ENCODE results near the gene HORMAD2. TPM values are rescaled to one million over a fixed set of nuclear protein-coding genes. Genes with fewer than 3 reads are reported as not detected.

The HORMAD2 gene
- total and polyA plus RNA-seq, 9 of the 15 experiments (the other 6 are each of a cell fraction or from before 2014, with no cell fraction given), result not detected

DNA sequence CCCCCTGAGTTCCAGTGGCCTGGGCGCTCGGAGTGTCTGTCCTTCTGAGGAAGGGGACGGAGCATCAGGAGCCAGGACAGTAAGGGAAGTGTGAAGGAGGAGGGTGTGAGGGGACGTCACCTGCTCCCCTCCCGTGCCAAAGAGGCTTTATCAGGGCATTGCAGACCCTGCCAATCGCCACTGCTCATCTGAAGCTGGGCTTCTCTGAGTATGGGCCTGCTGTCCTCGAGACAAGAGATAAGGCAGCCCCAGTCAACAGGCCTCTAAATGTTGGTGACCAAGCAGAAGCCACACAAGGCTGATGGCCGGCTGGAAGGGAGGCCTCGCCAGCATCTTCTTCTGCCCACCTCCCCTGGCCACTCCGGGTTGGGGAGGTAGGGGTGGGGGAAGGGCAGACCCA lies 136.4 kb downstream of the HORMAD2 start (continued):
- TF ChIP-seq LEF1 (IDR thresholded peaks at IDR 0.05) (peak; percentile 88), FOXJ2 (tag; IDR thresholded peaks at IDR 0.05) (peak; percentile 59; the same call in 1 of the 2 replicates), TEAD4 (IDR thresholded peaks at IDR 0.05; ENCODE audit: low read length) (peak; percentile 98), TEAD4 (CRISPR knock-in tag; IDR thresholded peaks at IDR 0.05; ENCODE audit: borderline replicate concordance) (no peak), STAG1 (CRISPR knock-in tag; IDR thresholded peaks at IDR 0.05; ENCODE audit: borderline replicate concordance) (no peak), NCOA1 (IDR thresholded peaks at IDR 0.05; ENCODE audit: low read depth) (peak; percentile 84), NBN (IDR thresholded peaks at IDR 0.05; ENCODE audit: low read depth) (peak; percentile 47; the same call in 1 of the 2 replicates), ZNF444 (CRISPR knock-in tag; IDR thresholded peaks at IDR 0.05) (no peak), YBX1 (IDR thresholded peaks at IDR 0.05) (no peak), PHB2 (IDR thresholded peaks at IDR 0.05; ENCODE audit: low read depth) (peak; percentile 93), ZKSCAN8 (CRISPR knock-in tag; IDR thresholded peaks at IDR 0.05) (peak; percentile 65; the same call in 1 of the 2 replicates), GATA2 (CRISPR knock-in tag; IDR thresholded peaks at IDR 0.05) (peak; percentile 99), ZZZ3 (IDR thresholded peaks at IDR 0.05) (no peak), NR3C1 (CRISPR knock-in tag; IDR thresholded peaks at IDR 0.05) (no peak), NR4A1 (CRISPR knock-in tag; IDR thresholded peaks at IDR 0.05) (no peak; the same call in 1 of the 2 replicates), NR4A1 (tag; IDR thresholded peaks at IDR 0.05) (peak; percentile 84), SMAD1 (IDR thresholded peaks at IDR 0.05; ENCODE audit: low read depth, low read length, partially characterized antibody) (peak; percentile 59), SRF (CRISPR knock-in tag; IDR thresholded peaks at IDR 0.05) (no peak), ZNF134 (CRISPR knock-in tag; conservative IDR thresholded peaks at IDR 0.05) (peak; percentile 70), CXXC5 (CRISPR knock-in tag; IDR thresholded peaks at IDR 0.05) (peak; percentile 86), GABPB1 (CRISPR knock-in tag; IDR thresholded peaks at IDR 0.05) (no peak), ZNF778 (CRISPR knock-in tag; IDR thresholded peaks at IDR 0.05) (no peak), CBX5 (IDR thresholded peaks at IDR 0.05; ENCODE audit: borderline replicate concordance, low read depth) (no peak)
- TF ChIP-seq, protein P1, sequence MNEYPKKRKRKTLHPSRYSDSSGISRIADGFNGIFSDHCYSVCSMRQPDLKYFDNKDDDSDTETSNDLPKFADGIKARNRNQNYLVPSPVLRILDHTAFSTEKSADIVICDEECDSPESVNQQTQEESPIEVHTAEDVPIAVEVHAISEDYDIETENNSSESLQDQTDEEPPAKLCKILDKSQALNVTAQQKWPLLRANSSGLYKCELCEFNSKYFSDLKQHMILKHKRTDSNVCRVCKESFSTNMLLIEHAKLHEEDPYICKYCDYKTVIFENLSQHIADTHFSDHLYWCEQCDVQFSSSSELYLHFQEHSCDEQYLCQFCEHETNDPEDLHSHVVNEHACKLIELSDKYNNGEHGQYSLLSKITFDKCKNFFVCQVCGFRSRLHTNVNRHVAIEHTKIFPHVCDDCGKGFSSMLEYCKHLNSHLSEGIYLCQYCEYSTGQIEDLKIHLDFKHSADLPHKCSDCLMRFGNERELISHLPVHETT (CRISPR knock-in tag; conservative IDR thresholded peaks at IDR 0.05 in 1 of 2, IDR thresholded peaks at IDR 0.05 in 1 of 2), result peak in 1 of 2 experiments; percentile 90; a peak in 2 of 4 replicates
- TF ChIP-seq, protein P2, sequence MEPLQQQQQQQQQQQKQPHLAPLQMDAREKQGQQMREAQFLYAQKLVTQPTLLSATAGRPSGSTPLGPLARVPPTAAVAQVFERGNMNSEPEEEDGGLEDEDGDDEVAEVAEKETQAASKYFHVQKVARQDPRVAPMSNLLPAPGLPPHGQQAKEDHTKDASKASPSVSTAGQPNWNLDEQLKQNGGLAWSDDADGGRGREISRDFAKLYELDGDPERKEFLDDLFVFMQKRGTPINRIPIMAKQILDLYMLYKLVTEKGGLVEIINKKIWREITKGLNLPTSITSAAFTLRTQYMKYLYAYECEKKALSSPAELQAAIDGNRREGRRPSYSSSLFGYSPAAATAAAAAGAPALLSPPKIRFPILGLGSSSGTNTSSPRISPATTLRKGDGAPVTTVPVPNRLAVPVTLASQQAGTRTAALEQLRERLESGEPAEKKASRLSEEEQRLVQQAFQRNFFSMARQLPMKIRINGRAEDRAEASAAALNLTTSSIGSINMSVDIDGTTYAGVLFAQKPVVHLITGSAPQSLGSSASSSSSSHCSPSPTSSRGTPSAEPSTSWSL (CRISPR knock-in tag; IDR thresholded peaks at IDR 0.05; ENCODE audit: borderline replicate concordance), result no peak
- TF ChIP-seq, protein P3, sequence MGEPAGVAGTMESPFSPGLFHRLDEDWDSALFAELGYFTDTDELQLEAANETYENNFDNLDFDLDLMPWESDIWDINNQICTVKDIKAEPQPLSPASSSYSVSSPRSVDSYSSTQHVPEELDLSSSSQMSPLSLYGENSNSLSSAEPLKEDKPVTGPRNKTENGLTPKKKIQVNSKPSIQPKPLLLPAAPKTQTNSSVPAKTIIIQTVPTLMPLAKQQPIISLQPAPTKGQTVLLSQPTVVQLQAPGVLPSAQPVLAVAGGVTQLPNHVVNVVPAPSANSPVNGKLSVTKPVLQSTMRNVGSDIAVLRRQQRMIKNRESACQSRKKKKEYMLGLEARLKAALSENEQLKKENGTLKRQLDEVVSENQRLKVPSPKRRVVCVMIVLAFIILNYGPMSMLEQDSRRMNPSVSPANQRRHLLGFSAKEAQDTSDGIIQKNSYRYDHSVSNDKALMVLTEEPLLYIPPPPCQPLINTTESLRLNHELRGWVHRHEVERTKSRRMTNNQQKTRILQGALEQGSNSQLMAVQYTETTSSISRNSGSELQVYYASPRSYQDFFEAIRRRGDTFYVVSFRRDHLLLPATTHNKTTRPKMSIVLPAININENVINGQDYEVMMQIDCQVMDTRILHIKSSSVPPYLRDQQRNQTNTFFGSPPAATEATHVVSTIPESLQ (CRISPR knock-in tag; IDR thresholded peaks at IDR 0.05), result no peak
